OCI-LY3 (cell line): Measurements from ENCODE around the gene PCGF1.

Experiments used
- H2AFZ ChIP-seq: fragments of 200-600, 300-600 bp; shearing (Covaris generic); 2 replicates; pipeline ENCODE4 v1.6.0; 2014; ENCODE audit warnings: antibody characterized with exemption, low read depth, low read length
- H3K27ac ChIP-seq: fragments of 200-600, 300-600 bp; sonication (generic); 2 replicates; pipeline ENCODE4 v1.5.1; 2014; ENCODE audit warnings: mild to moderate bottlenecking, low read length, moderate library complexity, mixed read lengths
- H3K27me3 ChIP-seq: fragments of 200-600, 300-600 bp; sonication (generic); 2 replicates; pipeline ENCODE4 v1.6.1; 2014; ENCODE audit warnings: low read depth, low read length, mixed read lengths
- H3K36me3 ChIP-seq: fragments of 200-600, 300-600 bp; sonication (generic); replicated peaks from 2 replicates; pipeline ENCODE3; 2014; ENCODE audit warnings: low read depth, low read length, mixed read lengths
- H3K4me1 ChIP-seq: fragments of 300-600, 200-600 bp; sonication (generic); 2 replicates; pipeline ENCODE4 v1.6.1; 2014; ENCODE audit warnings: low read length, mixed read lengths
- H3K4me2 ChIP-seq: fragments of 200-600, 300-600 bp; sonication (generic); 2 replicates; pipeline ENCODE4 v1.6.1; 2014; ENCODE audit warnings: low read length, mixed read lengths
- H3K4me3 ChIP-seq: fragments of 300-600, 200-600 bp; sonication (generic); 2 replicates; pipeline ENCODE4 v1.5.1; 2014; ENCODE audit warnings: antibody characterized with exemption, mild to moderate bottlenecking, low read length, moderate library complexity
- H3K79me2 ChIP-seq: fragments of 300-600, 200-600 bp; shearing (Covaris generic); 2 replicates; pipeline ENCODE4 v1.6.1; 2014; ENCODE audit warnings: mild to moderate bottlenecking, low read length, mixed read lengths
- H3K9ac ChIP-seq: fragments of 300-600, 200-600 bp; shearing (Covaris generic); 2 replicates; pipeline ENCODE4 v1.6.0; 2014; ENCODE audit warnings: mild to moderate bottlenecking, low read length, moderate library complexity
- H3K9me3 ChIP-seq: fragments of 200-600, 300-600 bp; shearing (Covaris generic); 2 replicates; pipeline ENCODE4 v1.6.1; 2014; ENCODE audit warnings: low read length, mixed read lengths; ENCODE audit not compliant: insufficient read depth
- H4K20me1 ChIP-seq: fragments of 200-600, 300-600 bp; sonication (generic); 2 replicates; pipeline ENCODE4 v1.6.1; 2016; ENCODE audit warnings: low read length, mixed read lengths; ENCODE audit not compliant: insufficient read depth
- CTCF ChIP-seq: fragments of 200-600, 300-600 bp; sonication (generic); IDR thresholded peaks from 2 replicates; pipeline ENCODE4 v1.5.1; 2014; ENCODE audit warnings: antibody characterized with exemption, low read length, low read depth
- EZH2phosphoT487 ChIP-seq: fragments of 200-600 bp; shearing (Covaris generic); IDR thresholded peaks from 2 replicates; pipeline ENCODE4 v1.6.1; 2018; ENCODE audit warnings: antibody characterized with exemption, mixed run types, low read depth

Gene PCGF1

GRCh38 chr2:74498500-74499266 is 8.8 kb downstream of the PCGF1 start:
- no peak overlapping the region for H2AFZ ChIP-seq
- no peak for TF ChIP-seq EZH2phosphoT487
- TF ChIP-seq CTCF, result no peak
- H3K9ac ChIP-seq, result no peak overlapping the region
- H3K27me3 ChIP-seq, result no peaks in the 10 kb centered on the region
- H3K9me3 ChIP-seq, result no peaks in the 10 kb centered on the region
- H4K20me1 ChIP-seq, result no peaks in the 10 kb centered on the region
- H3K4me3 ChIP-seq, result no peak overlapping the region
- no peaks in the 10 kb centered on the region for H3K79me2 ChIP-seq
- H3K4me1 ChIP-seq, result peaks cover 4% of the 10 kb centered on the region; the same call in 1 of the 2 replicates
- H3K36me3 ChIP-seq, result no peaks in the 10 kb centered on the region
- H3K27ac ChIP-seq, result no peak overlapping the region
- no peak overlapping the region for H3K4me2 ChIP-seq

DNA sequence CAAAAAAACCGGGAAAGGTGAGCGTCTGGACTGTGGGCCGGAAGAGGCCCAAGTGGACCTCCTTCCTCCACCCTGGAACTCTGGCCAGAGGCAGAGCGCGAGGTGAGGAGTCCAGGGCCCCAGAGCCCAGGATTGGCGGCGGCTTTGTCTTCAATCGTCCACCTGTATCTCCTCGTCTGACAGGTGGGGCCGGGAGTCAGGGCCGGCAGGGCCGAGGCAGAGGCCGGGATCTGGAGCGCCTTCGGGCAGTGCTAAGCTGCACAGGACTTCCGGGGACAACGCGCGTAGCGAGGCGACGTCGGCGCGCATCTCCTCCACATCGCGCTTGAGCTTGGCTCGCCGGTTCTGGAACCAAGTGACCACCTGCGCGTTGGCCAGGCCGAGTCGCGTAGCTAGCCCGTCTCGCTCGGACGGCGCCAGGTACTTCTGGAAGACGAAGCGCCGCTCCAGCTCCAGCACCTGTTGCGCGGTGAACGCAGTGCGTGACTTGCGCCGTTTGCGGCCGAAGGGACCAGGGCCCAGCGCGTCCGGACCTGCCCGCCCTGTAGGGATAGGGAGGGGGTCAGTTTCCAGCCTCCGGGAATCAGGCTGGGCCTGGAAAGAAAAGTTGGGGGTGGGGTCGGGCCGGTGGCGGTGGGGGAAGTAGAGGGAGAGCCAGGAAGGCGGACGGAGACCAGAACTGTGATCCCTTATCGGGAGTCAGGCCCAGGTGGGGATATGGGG is 9.6 kb downstream of the PCGF1 start:
- H3K27me3 ChIP-seq, result no peaks in the 10 kb centered on the region
- H3K79me2 ChIP-seq, result no peaks in the 10 kb centered on the region
- H3K9me3 ChIP-seq, result no peaks in the 10 kb centered on the region
- H3K4me3 ChIP-seq, result no peak overlapping the region
- no peak overlapping the region for H3K27ac ChIP-seq
- no peaks in the 10 kb centered on the region for H3K4me1 ChIP-seq
- H3K9ac ChIP-seq, result no peak overlapping the region
- TF ChIP-seq CTCF (no peak), EZH2phosphoT487 (no peak)
- no peak overlapping the region for H2AFZ ChIP-seq
- H4K20me1 ChIP-seq, result no peaks in the 10 kb centered on the region
- H3K36me3 ChIP-seq, result peaks cover 4% of the 10 kb centered on the region
- no peak overlapping the region for H3K4me2 ChIP-seq

GRCh38 chr2:74496997-74497776 is 10.3 kb downstream of the PCGF1 start:
- no peak for TF ChIP-seq EZH2phosphoT487
- TF ChIP-seq CTCF, result no peak
- H3K4me2 ChIP-seq, result no peak overlapping the region
- H3K79me2 ChIP-seq, result no peaks in the 10 kb centered on the region
- H3K36me3 ChIP-seq, result peaks cover 4% of the 10 kb centered on the region
- no peaks in the 10 kb centered on the region for H3K27me3 ChIP-seq
- no peak overlapping the region for H3K4me3 ChIP-seq
- H3K4me1 ChIP-seq, result no peaks in the 10 kb centered on the region
- H2AFZ ChIP-seq, result no peak overlapping the region
- H3K27ac ChIP-seq, result no peak overlapping the region
- H3K9me3 ChIP-seq, result no peaks in the 10 kb centered on the region
- no peak overlapping the region for H3K9ac ChIP-seq
- no peaks in the 10 kb centered on the region for H4K20me1 ChIP-seq

GRCh38 chr2:74495440-74495839 is 12.1 kb downstream of the PCGF1 start:
- H3K36me3 ChIP-seq, result peaks cover 17% of the 10 kb centered on the region
- TF ChIP-seq CTCF, result no peak
- no peak for TF ChIP-seq EZH2phosphoT487

More at GRCh38 chr2:74495440-74495839, 12.1 kb downstream of the PCGF1 start:
- H3K4me1 ChIP-seq, result no peaks in the 10 kb centered on the region
- H3K27me3 ChIP-seq, result no peaks in the 10 kb centered on the region
- no peak overlapping the region for H3K9ac ChIP-seq
- H3K79me2 ChIP-seq, result no peaks in the 10 kb centered on the region
- H3K27ac ChIP-seq, result no peak overlapping the region
- no peak overlapping the region for H3K4me2 ChIP-seq
- no peaks in the 10 kb centered on the region for H3K9me3 ChIP-seq
- H3K4me3 ChIP-seq, result no peak overlapping the region
- no peak overlapping the region for H2AFZ ChIP-seq
- H4K20me1 ChIP-seq, result no peaks in the 10 kb centered on the region
